HCT116 (cell line): ENCODE results near the gene C10orf62. TPM values are rescaled to one million over a fixed set of nuclear protein-coding genes. Genes with fewer than 3 reads are reported as not detected.

Experiments used
- ATAC-seq: fragments of 200-7000 bp; cut with Tn5 transposase; 2 replicates; pipeline ENCODE4 v1.9.1; 2020; ENCODE audit warnings: mild to moderate bottlenecking, moderate library complexity
- BruUV-seq: library from RNA; stranded (reverse); fragments of 400-500 nt; replicated peaks from 2 replicates; lab custom pipeline; 2021; lab: Mats Ljungman, UMichigan
- CTCF ChIA-PET: fragments of 300-600 bp; sonication (Branson Sonifier 250); formaldehyde crosslinking; loops from one replicate; lab custom pipeline; 2021; ENCODE audit warnings: antibody characterized with exemption; lab: Charles Lee
- POLR2A ChIA-PET: fragments of 300-600, 350-600 bp; sonication (Branson Sonifier 250); formaldehyde crosslinking; loops from one replicate; lab custom pipeline; 2021; ENCODE audit warnings: antibody characterized with exemption; lab: Charles Lee
- RAD21 ChIA-PET, 2 experiments: fragments of 300-600 bp; sonication (Branson Sonifier 250); formaldehyde crosslinking; loops; one replicate each; lab custom pipeline; 2023; ENCODE audit warnings: low total read pairs in 2 of 2; ENCODE audit not compliant: uncharacterized antibody in 2 of 2, unreplicated experiment in 2 of 2, low non-redundant PET in 1 of 2; lab: Charles Lee
- DNase-seq: peaks from one replicate; pipeline ENCODE4 v3.0.0-alpha.2; 2010; ENCODE audit warnings: low read depth, low spot score
- H2AFZ ChIP-seq: fragments of 200-600 bp; shearing (Covaris generic), sonication (generic); 2 replicates; pipeline ENCODE4 v1.6.1; 2017; ENCODE audit warnings: low read depth, mixed run types, mixed read lengths, antibody characterized with exemption, low read length; ENCODE audit not compliant: poor library complexity, severe bottlenecking
- H3K27ac ChIP-seq: 2 replicates; pipeline ENCODE4 v1.5.1; 2012; ENCODE audit warnings: low read depth, low read length
- H3K27me3 ChIP-seq: fragments of 200-600 bp; sonication (generic); 2 replicates; pipeline ENCODE4 v1.6.1; 2016; ENCODE audit warnings: mixed run types, low read length, mixed read lengths; ENCODE audit not compliant: insufficient read depth
- H3K36me3 ChIP-seq, 2 experiments: fragments of 200-500 bp in 1 of 2; fragments of 200-600 bp in 1 of 2; sonication (Bioruptor generic) in 1 of 2; sonication (generic) in 1 of 2; 2 replicates each; pipeline versions ENCODE4 v1.5.1 to v1.6.1; 2014 to 2016; ENCODE audit warnings: low read length in 2 of 2, inconsistent platforms in 1 of 2, mixed read lengths in 1 of 2, mixed run types in 1 of 2; ENCODE audit not compliant: insufficient read depth in 2 of 2, control insufficient read depth in 1 of 2
- H3K4me1 ChIP-seq, 2 experiments: fragments of 200-600 bp in 1 of 2; sonication (generic) in 1 of 2; 2 replicates each; pipeline versions ENCODE4 v1.5.1 to v1.6.1; 2012 to 2017; ENCODE audit warnings: low read length in 2 of 2, inconsistent platforms in 1 of 2, mild to moderate bottlenecking in 1 of 2, mixed read lengths in 1 of 2, mixed run types in 1 of 2, moderate library complexity in 1 of 2; ENCODE audit not compliant: insufficient read depth in 2 of 2, control insufficient read depth in 1 of 2
- H3K4me2 ChIP-seq: fragments of 200-600 bp; sonication (generic); 2 replicates; pipeline ENCODE4 v1.6.1; 2017; ENCODE audit warnings: mixed run types, low read length, mixed read lengths
- H3K4me3 ChIP-seq, 2 experiments: fragments of 200-600 bp in 1 of 2; sonication (generic) in 1 of 2; replicated peaks in 1 of 2; 2 replicates each; pipeline ENCODE4 v1.5.1; 2011 to 2016; ENCODE audit warnings: low read length in 2 of 2, control low read depth in 1 of 2, low read depth in 1 of 2, mild to moderate bottlenecking in 1 of 2, mixed read lengths in 1 of 2, mixed run types in 1 of 2
- H3K79me2 ChIP-seq: fragments of 200-600 bp; sonication (generic); 2 replicates; pipeline ENCODE4 v1.6.1; 2017; ENCODE audit warnings: mild to moderate bottlenecking, mixed run types, low read length, moderate library complexity, mixed read lengths; ENCODE audit not compliant: insufficient read depth
- H3K9ac ChIP-seq: fragments of 200-600 bp; sonication (generic); 2 replicates; pipeline ENCODE4 v1.6.1; 2016; ENCODE audit warnings: low read length, mixed read lengths
- H3K9me2 ChIP-seq: fragments of 200-600 bp; sonication (generic), shearing (Covaris generic); 2 replicates; pipeline ENCODE4 v1.6.1; 2017; ENCODE audit warnings: mixed run types, mild to moderate bottlenecking, moderate library complexity; ENCODE audit not compliant: insufficient read depth
- H3K9me3 ChIP-seq, 2 experiments: fragments of 200-500 bp in 1 of 2; fragments of 200-600 bp in 1 of 2; sonication (Bioruptor generic) in 1 of 2; sonication (generic) in 1 of 2; 2 replicates each; pipeline ENCODE4 v1.6.1; 2014 to 2017; ENCODE audit warnings: low read length in 2 of 2, mixed read lengths in 2 of 2, inconsistent platforms in 1 of 2, low read depth in 1 of 2, mild to moderate bottlenecking in 1 of 2, mixed run types in 1 of 2, moderate library complexity in 1 of 2; ENCODE audit not compliant: control insufficient read depth in 1 of 2, insufficient read depth in 1 of 2
- H4K20me1 ChIP-seq: fragments of 200-600 bp; sonication (generic), shearing (Covaris generic); 2 replicates; pipeline ENCODE4 v1.6.1; 2017; ENCODE audit warnings: mixed run types, mild to moderate bottlenecking, moderate library complexity; ENCODE audit not compliant: insufficient read depth
- CTCF ChIP-seq, 3 experiments: fragments of 200-600 bp in 1 of 3; sonication (generic) in 1 of 3; IDR thresholded peaks in 2 of 3; conservative IDR thresholded peaks in 1 of 3; 2 replicates each; pipeline ENCODE4 v1.5.1; 2012 to 2017; ENCODE audit warnings: low read depth in 2 of 3, low read length in 2 of 3, antibody characterized with exemption in 1 of 3, borderline replicate concordance in 1 of 3, control low read depth in 1 of 3, mild to moderate bottlenecking in 1 of 3, mixed read lengths in 1 of 3, mixed run types in 1 of 3, moderate library complexity in 1 of 3; ENCODE audit not compliant: insufficient read depth in 1 of 3
- ELF1 ChIP-seq: IDR thresholded peaks from 2 replicates; pipeline ENCODE4 v1.6.1; 2012; ENCODE audit warnings: low read depth, borderline replicate concordance
- EZH2 ChIP-seq: fragments of 200-600 bp; sonication (generic); IDR thresholded peaks from 2 replicates; pipeline ENCODE4 v1.6.1; 2017; ENCODE audit warnings: antibody characterized with exemption, mixed run types
- EZH2phosphoT487 ChIP-seq: fragments of 200-600 bp; IDR thresholded peaks from 2 replicates; pipeline ENCODE4 v1.6.1; 2018; ENCODE audit warnings: antibody characterized with exemption, borderline replicate concordance
- FOSL1 ChIP-seq: IDR thresholded peaks from 2 replicates; pipeline ENCODE4 v1.6.1; 2012; ENCODE audit warnings: low read depth
- POLR2A ChIP-seq: IDR thresholded peaks from 2 replicates; pipeline ENCODE4 v1.7.0; 2011; ENCODE audit warnings: borderline replicate concordance; ENCODE audit not compliant: insufficient read depth, insufficient read length; ENCODE audit errors: extremely low read depth
- POLR2AphosphoS5 ChIP-seq: IDR thresholded peaks from 2 replicates; pipeline ENCODE4 v1.6.1; 2011; ENCODE audit warnings: mild to moderate bottlenecking, low read depth, low read length, moderate library complexity
- RAD21 ChIP-seq: IDR thresholded peaks from 2 replicates; pipeline ENCODE4 v1.6.1; 2012; ENCODE audit warnings: low read depth, mild to moderate bottlenecking
- REST ChIP-seq: IDR thresholded peaks from 2 replicates; pipeline ENCODE4 v1.6.1; 2012; ENCODE audit warnings: low read depth
- SP1 ChIP-seq: IDR thresholded peaks from 2 replicates; pipeline ENCODE4 v1.6.1; 2012; ENCODE audit warnings: low read depth
- SRF ChIP-seq: IDR thresholded peaks from 2 replicates; pipeline ENCODE4 v1.6.1; 2012; ENCODE audit warnings: low read depth
- TCF7L2 ChIP-seq: IDR thresholded peaks from 2 replicates; pipeline ENCODE4 v1.7.0; 2011; ENCODE audit warnings: borderline replicate concordance, inconsistent platforms; ENCODE audit not compliant: insufficient read depth, insufficient read length; ENCODE audit errors: extremely low read depth
- ZFX ChIP-seq: fragments of 450-650 bp; IDR thresholded peaks from 2 replicates; pipeline ENCODE4 v1.6.1; 2017
- ZNF274 ChIP-seq: fragments of 200-500 bp; sonication (Bioruptor generic); IDR thresholded peaks from 2 replicates; pipeline ENCODE4 v1.6.1; 2014; ENCODE audit warnings: mild to moderate bottlenecking, low read depth, low read length, inconsistent platforms
- intact Hi-C: fragments of 100-400 bp; cut with micrococcal nuclease; formaldehyde crosslinking; loops from 2 replicates; pipeline ENCODE4 v1.10.0; 2022
- total RNA-seq: library from RNA; stranded (reverse); gene quantifications from one replicate; pipeline ENCODE4 v1.2.1, GENCODE V29; 2021; ENCODE audit not compliant: unreplicated experiment

Gene C10orf62
- total RNA-seq, 1 experiment from 2014 or later = 0.32 TPM

GRCh38 chr10:97584798-97585438 lies 4.6 kb upstream of the C10orf62 start:
- Histone ChIP-seq H3K9ac (peak overlapping the region; percentile 25; the same call in 1 of the 2 replicates), H3K27me3 (no peaks in the 10 kb centered on the region), H3K9me3 (no peaks in the 10 kb centered on the region), H3K4me1 (peaks cover 13 to 21% of the 10 kb centered on the region in 2 experiments), H2AFZ (no peak overlapping the region), H3K4me3 (peak overlapping the region in 1 of 2 experiments; percentile 23; a peak in 1 of 4 replicates), H4K20me1 (no peaks in the 10 kb centered on the region), H3K79me2 (no peaks in the 10 kb centered on the region), H3K36me3 (no peaks in the 10 kb centered on the region), H3K4me2 (peak overlapping the region; percentile 54), H3K27ac (0 out of 2 replicates have a peak overlapping the region, but pooled peaks have one; percentile 27), H3K9me2 (no peaks in the 10 kb centered on the region)
- TF ChIP-seq POLR2A = no peak
- no peak for TF ChIP-seq SRF
- TF ChIP-seq ZFX = no peak
- TF ChIP-seq ZNF274 = no peak
- RAD21 ChIA-PET = no interaction called here
- intact Hi-C loops = no loop called here
- CTCF ChIA-PET = interaction anchor here (1.0 to 2.5 kb wide), 3 partner anchors 11 to 13 kb away, joined by 5 to 13 read pairs (median 6); partner anchors contain the start of gene ANKRD2
- no peak for DNase-seq
- POLR2A ChIA-PET = interaction anchor here (1.1 to 1.7 kb wide), 3 partner anchors 10 to 21 kb away, joined by 4 to 11 read pairs (median 5); no protein-coding TSS in a partner anchor
- BruUV-seq = no TSS peak
- ATAC-seq = no peak

GRCh38 chr10:97585439-97585811 lies 4.1 kb upstream of the C10orf62 start:
- H3K27ac ChIP-seq = no peak overlapping the region
- no peaks in the 10 kb centered on the region for H3K27me3 ChIP-seq
- ChIA-PET CTCF (interaction anchor here (2.5 kb wide), 1 partner anchor 10 kb away, joined by 6 read pairs; no protein-coding TSS in a partner anchor), POLR2A (no interaction called here), RAD21 (no interaction called here)
- intact Hi-C loops = no loop called here
- BruUV-seq = no TSS peak
- no peaks in the 10 kb centered on the region for H3K9me2 ChIP-seq
- H3K4me3 ChIP-seq = no peak overlapping the region
- DNase-seq (no peak), ATAC-seq (no peak)
- TF ChIP-seq ZNF274 (no peak), TCF7L2 (no peak), FOSL1 (no peak), ELF1 (no peak), CTCF (IDR thresholded peaks at IDR 0.05 in 2 of 3, conservative IDR thresholded peaks at IDR 0.05 in 1 of 3; ENCODE audit: borderline replicate concordance in 1 of 3, insufficient read depth in 1 of 3, low read depth in 2 of 3, low read length in 2 of 3) (no peak), POLR2A (no peak), EZH2 (no peak), RAD21 (no peak), REST (no peak), SP1 (no peak), POLR2AphosphoS5 (no peak), EZH2phosphoT487 (no peak)
- H3K36me3 ChIP-seq = no peaks in the 10 kb centered on the region
- H3K4me1 ChIP-seq = peaks cover 13 to 21% of the 10 kb centered on the region in 2 experiments
- H3K9ac ChIP-seq = no peak overlapping the region
- no peaks in the 10 kb centered on the region for H4K20me1 ChIP-seq
- H3K4me2 ChIP-seq = 0 out of 2 replicates have a peak overlapping the region, but pooled peaks have one; percentile 54
- no peaks in the 10 kb centered on the region for H3K79me2 ChIP-seq
- no peaks in the 10 kb centered on the region for H3K9me3 ChIP-seq
- H2AFZ ChIP-seq = no peak overlapping the region
